ENCODE data around the gene HOXA10. TPM values are rescaled to one million over a fixed set of nuclear protein-coding genes. Genes with fewer than 3 reads are reported as not detected.

The HOXA10 gene
- total RNA-seq, 1 donor from 2014 or later = 4.9 TPM

DNA sequence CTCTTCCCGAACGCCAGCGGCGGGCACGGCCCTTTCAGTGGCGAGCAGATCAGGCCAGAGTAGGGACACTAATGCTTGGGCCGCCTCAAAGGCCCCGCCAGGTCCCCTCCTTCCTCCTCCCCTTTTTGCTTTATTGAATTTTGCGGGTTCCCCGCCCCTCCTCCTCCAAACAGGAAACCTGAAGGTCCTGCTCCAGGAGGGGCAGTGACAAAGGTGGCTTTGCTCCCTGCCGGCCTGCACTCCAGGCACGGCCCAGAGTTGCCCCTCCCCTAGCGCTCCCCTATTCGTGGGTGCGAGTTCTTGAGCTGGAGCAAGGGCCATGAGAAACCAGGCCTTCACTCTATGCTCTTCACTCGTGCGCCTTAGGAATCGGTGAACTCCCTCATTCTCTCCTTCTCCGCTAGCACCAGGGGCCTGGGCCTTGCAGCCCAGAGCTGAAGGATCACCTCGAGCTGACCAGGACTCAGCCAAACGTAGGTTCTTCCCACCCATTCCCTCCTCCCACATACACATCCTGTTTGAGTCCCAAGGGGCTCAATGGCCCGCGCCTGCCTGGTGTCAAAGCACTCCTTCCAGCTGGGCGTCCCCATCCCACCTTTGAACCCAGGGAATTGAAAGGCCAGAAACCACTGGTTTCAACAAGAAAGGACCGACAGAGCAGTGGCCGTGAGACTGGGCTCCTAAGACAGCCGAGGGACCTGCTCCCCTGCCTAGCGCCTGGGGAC lies 25.9 kb downstream of the HOXA10 start:
- no peak for DNase-seq (ENCODE audit: extremely low spot score, unreplicated experiment)
- TF ChIP-seq, protein P1, sequence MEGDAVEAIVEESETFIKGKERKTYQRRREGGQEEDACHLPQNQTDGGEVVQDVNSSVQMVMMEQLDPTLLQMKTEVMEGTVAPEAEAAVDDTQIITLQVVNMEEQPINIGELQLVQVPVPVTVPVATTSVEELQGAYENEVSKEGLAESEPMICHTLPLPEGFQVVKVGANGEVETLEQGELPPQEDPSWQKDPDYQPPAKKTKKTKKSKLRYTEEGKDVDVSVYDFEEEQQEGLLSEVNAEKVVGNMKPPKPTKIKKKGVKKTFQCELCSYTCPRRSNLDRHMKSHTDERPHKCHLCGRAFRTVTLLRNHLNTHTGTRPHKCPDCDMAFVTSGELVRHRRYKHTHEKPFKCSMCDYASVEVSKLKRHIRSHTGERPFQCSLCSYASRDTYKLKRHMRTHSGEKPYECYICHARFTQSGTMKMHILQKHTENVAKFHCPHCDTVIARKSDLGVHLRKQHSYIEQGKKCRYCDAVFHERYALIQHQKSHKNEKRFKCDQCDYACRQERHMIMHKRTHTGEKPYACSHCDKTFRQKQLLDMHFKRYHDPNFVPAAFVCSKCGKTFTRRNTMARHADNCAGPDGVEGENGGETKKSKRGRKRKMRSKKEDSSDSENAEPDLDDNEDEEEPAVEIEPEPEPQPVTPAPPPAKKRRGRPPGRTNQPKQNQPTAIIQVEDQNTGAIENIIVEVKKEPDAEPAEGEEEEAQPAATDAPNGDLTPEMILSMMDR (conservative IDR thresholded peaks at IDR 0.05) = no peak
- H3K4me1 Mint-ChIP-seq (ENCODE audit: unreplicated experiment) = peaks cover 34% of the 10 kb centered on the region
- peaks cover 80% of the 10 kb centered on the region for H3K27me3 Mint-ChIP-seq
- no peaks in the 10 kb centered on the region for H3K9me3 Mint-ChIP-seq
- peak overlapping the region; percentile 88 for H3K27ac Mint-ChIP-seq
- peaks cover 14% of the 10 kb centered on the region for H3K36me3 Mint-ChIP-seq
- peak overlapping the region; percentile 91 for H3K4me3 Mint-ChIP-seq

- TF ChIP-seq, protein P1 (conservative IDR thresholded peaks at IDR 0.05) = no peak
- Mint-ChIP-seq H3K9me3 (no peaks in the 10 kb centered on the region), H3K27me3 (peaks cover 78% of the 10 kb centered on the region), H3K4me1 (ENCODE audit: unreplicated experiment) (peaks cover 34% of the 10 kb centered on the region), H3K4me3 (peak within 1 kb of the TSS; percentile 99), H3K36me3 (peaks cover 17% of the 10 kb centered on the region), H3K27ac (peak within 1 kb of the TSS; percentile 88)
- DNase-seq (ENCODE audit: extremely low spot score, unreplicated experiment) = peak; percentile 76
These were observed 26.7 kb downstream of the HOXA10 start, which contains the start of gene HOXA6 for GRCh38 chr7:27147199-27148030. Gene HOXA6 (minus strand): TSS chr7:27147774. CDS start chr7:27147749, 25 bp downstream.

GRCh38 chr7:27146491-27147198 lies 27.5 kb downstream of the HOXA10 start:
- peaks cover 22% of the 10 kb centered on the region for H3K36me3 Mint-ChIP-seq
- no peaks in the 10 kb centered on the region for H3K9me3 Mint-ChIP-seq
- peaks cover 33% of the 10 kb centered on the region for H3K4me1 Mint-ChIP-seq (ENCODE audit: unreplicated experiment)
- peak overlapping the region; percentile 99 for H3K4me3 Mint-ChIP-seq
- DNase-seq (ENCODE audit: extremely low spot score, unreplicated experiment) = no peak
- TF ChIP-seq, protein P1 (conservative IDR thresholded peaks at IDR 0.05) = no peak
- H3K27ac Mint-ChIP-seq = peak overlapping the region; percentile 77
- H3K27me3 Mint-ChIP-seq = peaks cover 75% of the 10 kb centered on the region

- H3K4me1 Mint-ChIP-seq (ENCODE audit: unreplicated experiment) = peaks cover 30% of the 10 kb centered on the region
- peaks cover 74% of the 10 kb centered on the region for H3K27me3 Mint-ChIP-seq
- no peaks in the 10 kb centered on the region for H3K9me3 Mint-ChIP-seq
- peak overlapping the region; percentile 77 for H3K27ac Mint-ChIP-seq
- peak overlapping the region; percentile 99 for H3K4me3 Mint-ChIP-seq
- H3K36me3 Mint-ChIP-seq = peaks cover 29% of the 10 kb centered on the region
- no peak for DNase-seq (ENCODE audit: extremely low spot score, unreplicated experiment)
- TF ChIP-seq, protein P1 (conservative IDR thresholded peaks at IDR 0.05) = no peak
These were observed 28.2 kb downstream of the HOXA10 start for GRCh38 chr7:27145914-27146412.

All from type B pancreatic cell (in vitro differentiated cells).